ENCODE data around the gene ALPP.
"Not testable (repeated sequence)": the region's sequence is repeated elsewhere in the genome, so short reads cannot be mapped to it uniquely, and the experiment has no call there.

ALPP gene

DNA sequence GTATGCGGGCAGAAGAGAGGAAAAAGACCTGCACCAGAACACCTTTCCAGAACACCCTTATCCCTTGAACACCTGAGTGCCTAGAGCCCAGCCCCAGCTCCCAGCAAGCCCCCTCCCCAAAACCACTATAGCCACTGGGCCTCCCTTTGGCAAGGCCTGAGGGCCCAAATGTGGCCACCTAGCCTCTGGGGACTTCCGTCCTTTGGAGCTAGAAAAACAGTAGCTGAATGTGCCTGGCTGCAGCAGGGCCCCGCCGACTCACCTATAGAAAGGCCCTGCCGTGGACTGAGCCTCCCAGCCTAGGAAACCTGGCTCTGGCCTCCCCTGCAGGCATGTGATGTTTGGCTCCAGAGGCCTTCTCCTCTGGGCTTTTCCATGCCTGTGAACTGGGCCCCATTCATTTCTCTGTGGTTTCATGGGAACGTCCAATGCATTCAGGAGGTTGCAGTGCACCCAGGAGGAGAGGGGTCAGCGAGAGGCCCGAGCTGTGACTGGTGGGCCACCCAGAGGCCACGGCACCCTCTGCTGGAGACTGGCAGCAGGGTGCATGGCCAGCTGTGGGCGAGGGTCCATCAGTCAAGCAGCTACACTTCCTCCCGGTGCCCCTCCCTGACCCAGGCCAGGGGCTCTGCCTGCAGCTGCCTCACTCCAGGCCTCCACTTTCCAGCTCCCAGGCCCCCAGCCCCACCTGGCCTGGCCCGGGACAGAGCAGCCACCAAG is 15.3 kb upstream of the ALPP start:
- DNase-seq (ENCODE audit: extremely low read depth in 1 of 2, low read depth in 1 of 2): not testable (repeated sequence)

DNA sequence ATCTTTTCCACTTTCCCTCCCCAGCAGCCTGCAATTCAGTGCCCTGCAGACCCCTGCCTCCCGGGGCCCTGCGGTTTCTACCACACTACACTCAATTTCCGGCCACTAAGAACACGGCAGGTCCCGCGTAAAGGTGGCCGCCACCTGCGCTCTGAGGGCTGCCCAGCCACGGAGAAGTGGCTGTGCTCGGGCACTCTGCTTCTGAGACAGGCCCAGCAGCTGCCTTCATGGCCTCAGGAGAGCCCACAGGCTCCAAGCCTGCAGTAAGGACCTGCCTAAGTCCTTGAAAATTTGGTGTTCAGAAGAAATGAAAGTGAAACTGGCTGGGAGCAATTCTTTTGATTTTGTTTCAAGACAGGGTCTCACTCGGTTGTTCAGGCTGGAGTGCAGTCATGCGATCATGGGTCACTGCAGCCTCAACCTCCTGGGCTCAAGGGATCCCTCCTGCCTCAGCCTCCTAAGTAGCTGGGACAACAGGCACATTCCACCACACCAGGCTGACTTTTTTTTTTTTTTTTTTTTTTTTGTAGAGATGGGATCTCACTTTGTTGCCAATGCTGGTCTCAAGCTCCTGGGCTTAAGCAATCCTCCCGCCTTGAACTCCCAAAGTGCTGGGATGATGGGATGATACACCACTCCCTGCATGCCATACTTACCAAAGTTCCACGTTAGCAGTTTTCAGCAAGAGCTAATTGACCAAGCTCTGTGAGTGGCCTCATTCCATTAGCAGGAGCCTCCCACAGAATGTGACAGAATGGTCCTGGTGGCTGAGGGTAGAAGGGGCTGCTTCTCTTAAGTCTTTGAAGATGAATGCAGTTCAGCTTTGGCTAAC is 14.6 kb upstream of the ALPP start:
- no peak for DNase-seq (ENCODE audit: extremely low read depth in 1 of 2, low read depth in 1 of 2)

- not testable (repeated sequence) for DNase-seq (ENCODE audit: extremely low read depth in 1 of 2, low read depth in 1 of 2)
Measured at GRCh38 chr2:232364806-232365594, 13.6 kb upstream of the ALPP start.

GRCh38 chr2:232365621-232366321 is 12.8 kb upstream of the ALPP start:
- DNase-seq (ENCODE audit: extremely low read depth in 1 of 2, low read depth in 1 of 2): no peak

DNA sequence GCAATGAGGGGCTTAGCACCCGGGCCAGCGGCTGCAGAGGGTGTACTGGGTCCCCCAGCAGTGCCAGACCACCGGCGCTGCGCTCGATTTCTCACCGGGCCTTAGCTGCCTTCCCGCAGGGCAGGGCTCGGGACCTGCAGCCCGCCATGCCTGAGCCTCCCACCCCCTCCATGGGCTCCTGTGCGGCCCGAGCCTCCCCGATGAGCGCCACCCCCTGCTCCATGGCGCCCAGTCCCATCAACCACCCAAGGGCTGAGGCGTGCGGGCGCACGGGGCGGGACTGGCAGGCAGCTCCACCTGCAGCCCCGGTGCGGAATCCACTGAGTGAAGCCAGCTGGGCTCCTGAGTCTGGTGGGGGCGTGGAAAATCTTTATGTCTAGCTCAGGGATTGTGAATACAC is 12.1 kb upstream of the ALPP start:
- DNase-seq (ENCODE audit: extremely low read depth in 1 of 2, low read depth in 1 of 2): not testable (repeated sequence)

DNA sequence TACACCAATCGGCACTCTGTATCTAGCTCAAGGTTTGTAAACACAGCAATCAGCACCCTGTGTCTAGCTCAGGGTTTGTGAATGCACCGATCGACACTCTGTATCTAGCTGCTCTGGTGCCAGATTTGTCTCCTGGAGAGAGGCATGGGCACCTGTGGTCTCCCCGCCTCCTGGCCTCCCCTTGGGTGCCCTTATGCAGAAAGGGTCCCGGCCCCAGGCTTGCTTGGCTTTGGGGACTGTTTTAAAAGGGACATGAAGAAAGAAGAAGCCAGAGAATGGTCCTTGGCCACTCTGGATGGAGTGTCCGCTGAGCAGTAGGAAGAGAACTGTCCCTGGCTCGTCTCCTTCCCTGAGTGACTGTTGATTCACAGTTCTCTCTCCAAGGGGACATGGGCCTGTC is 11.5 kb upstream of the ALPP start:
- DNase-seq (ENCODE audit: extremely low read depth in 1 of 2, low read depth in 1 of 2): no peak

DNA sequence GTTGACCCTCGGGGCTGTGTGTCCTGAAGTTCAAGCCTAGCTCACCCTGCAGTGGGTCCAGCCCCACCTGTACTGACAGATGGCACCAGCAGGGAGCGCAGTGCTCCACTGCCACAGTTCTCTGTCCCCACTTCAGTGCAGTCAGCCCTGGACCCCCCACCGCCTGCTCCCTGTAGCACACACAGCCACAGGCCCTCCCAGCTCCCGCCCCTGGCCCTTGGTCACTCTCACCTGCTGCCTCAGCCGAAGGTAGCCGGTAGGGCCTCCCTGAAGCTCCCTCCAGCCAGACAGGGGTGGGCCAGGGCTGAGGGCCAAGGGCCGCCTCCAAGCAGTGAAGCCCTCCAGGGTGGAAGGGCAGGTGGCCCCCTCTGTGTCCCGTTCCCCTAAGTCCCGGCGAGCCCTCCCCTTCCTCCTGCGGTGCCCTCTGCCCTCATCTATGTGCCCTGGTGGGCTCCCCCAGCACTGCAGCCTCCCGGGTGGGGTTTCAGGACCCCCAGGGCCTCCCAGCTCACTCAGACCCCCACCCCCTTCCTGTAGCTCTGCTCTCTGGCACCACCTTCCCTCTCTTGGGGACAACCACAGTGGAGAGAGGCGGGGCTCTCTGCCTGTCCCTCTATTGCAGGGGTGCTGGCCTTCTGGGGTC is 10.8 kb upstream of the ALPP start:
- DNase-seq (ENCODE audit: extremely low read depth in 1 of 2, low read depth in 1 of 2): no peak

DNA sequence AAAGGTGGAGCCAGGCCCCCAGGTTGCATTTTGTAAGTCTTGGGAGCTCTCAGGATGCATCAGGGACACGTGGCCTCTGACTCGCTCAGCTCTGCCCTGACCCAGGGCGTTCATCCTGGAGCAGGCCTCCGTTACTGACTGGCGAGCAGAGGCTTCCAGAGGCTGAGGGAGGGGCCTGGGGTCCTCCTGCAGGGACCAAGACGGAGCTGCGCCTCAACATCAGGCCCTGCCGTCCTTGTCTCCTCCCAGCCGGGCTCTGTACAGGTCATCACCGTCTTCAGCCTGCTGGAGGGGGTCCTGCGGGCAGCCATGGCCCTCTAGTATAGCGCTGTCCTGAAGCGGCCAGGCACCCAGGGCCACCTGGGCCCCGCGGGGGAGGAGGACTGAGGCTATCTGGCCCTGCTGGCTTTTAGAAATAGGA is 10.2 kb upstream of the ALPP start:
- DNase-seq (ENCODE audit: extremely low read depth in 1 of 2, low read depth in 1 of 2): no peak

DNA sequence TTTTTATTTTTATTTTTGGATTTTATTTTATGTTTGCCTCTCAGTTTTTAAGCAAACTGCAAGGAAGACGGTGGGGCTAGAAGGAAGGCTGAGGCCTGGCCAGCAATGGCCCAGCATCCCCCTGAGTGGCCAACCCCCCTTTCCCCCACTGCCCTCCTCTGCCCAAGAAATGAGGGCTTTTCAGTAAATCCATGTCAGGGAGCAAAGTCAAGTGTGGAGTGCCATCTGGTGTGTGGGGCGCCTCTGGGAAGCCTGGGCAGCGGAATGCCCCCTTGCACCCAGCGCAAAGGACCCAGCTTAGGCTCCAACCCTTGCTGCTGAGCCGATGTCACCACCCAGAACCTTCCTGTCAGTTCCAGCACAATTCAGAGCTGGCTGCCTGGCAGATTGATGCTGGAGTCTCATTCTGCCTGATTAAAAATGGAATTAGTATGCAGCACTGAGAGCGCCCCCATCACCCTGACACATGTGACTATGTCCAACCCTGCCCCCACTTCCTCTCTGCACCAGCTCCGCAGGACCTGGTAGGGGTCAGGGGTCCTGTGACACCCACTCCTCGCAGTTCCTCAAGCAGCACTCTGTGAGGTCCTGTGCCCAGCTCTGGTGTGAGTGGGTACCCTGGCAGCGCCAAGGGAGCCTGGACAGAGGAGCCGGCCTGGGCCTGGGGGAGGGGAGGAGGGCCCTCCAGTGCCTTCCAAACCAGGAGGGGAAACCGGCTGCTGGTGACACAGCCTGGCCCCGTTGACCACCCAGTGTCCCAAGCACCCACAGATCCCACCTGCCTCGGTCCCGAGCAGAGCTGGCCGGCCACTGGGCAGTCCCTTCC is 9.2 kb upstream of the ALPP start:
- DNase-seq (ENCODE audit: extremely low read depth in 1 of 2, low read depth in 1 of 2): no peak

GRCh38 chr2:232370007-232370406 is 8.5 kb upstream of the ALPP start:
- not testable (repeated sequence) for DNase-seq (ENCODE audit: extremely low read depth in 1 of 2, low read depth in 1 of 2)

DNA sequence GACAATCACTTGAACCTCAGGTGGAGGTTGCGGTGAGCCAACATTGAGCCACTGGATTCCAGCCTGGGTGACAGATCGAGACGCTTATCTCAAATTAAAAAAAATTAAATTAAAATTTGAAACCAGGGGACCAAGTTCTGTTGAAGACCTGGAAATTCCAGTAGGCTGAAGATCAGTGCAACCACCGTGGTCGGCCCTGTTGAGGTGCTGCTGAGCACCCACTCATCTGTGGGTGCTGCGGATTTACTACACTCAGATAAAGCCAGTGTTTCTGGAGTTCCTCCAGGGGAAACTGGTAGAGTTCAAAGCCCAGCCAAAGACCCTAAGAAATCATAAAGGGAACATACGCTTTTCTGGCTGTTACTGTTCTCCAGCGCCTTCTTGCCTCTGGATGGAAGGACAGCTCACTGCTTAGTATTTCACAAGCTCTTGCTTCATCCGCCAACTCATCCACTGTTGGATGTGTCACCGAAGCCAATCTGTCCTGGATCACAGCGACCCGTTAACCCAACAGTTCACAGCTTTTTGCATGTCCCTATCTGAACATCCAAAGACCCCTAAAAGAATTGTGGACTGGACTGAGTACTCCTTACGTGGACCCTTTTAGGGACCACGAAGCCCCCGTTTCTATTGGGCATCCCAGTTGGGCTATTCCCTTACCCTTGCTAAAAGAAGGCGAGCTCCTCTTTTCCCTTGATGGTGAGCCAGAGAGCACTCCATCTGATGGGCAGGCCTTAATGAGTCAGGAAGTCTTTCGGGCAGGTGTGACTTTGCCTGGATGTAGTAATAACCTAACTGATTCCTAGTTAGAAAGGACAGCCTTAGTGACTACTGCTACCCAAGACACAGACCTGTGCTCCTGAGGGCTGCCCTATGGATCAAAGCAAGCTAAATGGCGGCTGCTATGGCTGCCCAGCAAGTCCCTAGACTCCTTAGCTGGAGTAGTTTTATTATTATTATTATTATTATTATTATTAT is 6.0 kb upstream of the ALPP start:
- no peak for DNase-seq (ENCODE audit: extremely low read depth in 1 of 2, low read depth in 1 of 2)

DNA sequence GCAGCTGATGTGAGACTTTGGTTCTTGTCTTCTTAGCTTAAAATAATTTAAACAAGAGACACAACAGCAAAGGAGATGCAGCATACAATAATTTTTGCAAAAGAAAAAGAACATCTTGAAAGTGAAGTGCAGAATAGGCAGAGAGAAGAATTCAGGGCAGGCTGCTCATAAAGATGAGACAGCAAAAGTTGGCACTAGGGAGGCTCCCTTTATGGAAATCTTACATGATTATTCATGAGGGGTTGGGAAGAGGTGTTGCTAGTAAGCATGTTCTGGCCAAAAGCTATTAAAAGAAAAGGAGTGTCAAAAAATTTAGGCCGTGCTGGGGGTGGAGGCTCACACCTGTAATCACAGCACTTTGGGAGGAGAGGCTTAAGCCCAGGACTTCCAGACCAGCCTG is 4.2 kb upstream of the ALPP start:
- DNase-seq (ENCODE audit: extremely low read depth in 1 of 2, low read depth in 1 of 2): no peak

- DNase-seq (ENCODE audit: extremely low read depth in 1 of 2, low read depth in 1 of 2): no peak
Measured at GRCh38 chr2:232375164-232375563, 3.4 kb upstream of the ALPP start.

- DNase-seq (ENCODE audit: extremely low read depth in 1 of 2, low read depth in 1 of 2): no peak
Measured at GRCh38 chr2:232376260-232376659, 2.3 kb upstream of the ALPP start.

GRCh38 chr2:232376713-232377112 is 1.8 kb upstream of the ALPP start:
- DNase-seq (ENCODE audit: extremely low read depth in 1 of 2, low read depth in 1 of 2): no peak

- no peak for DNase-seq (ENCODE audit: extremely low read depth in 1 of 2, low read depth in 1 of 2)
Measured at GRCh38 chr2:232377319-232377718, 1.2 kb upstream of the ALPP start.

- DNase-seq (ENCODE audit: extremely low read depth in 1 of 2, low read depth in 1 of 2): no peak
Measured at GRCh38 chr2:232377841-232378734, 463 bp upstream of the ALPP start.

All from stimulated activated CD8-positive, alpha-beta memory T cell treated with anti-CD3 and anti-CD28 coated beads, Interleukin-7, amount 100 ng/mL, for 48 hours (primary cell).